Posterior cingulate gyrus (tissue), 11 donors: Measurements from ENCODE around the gene GNAT2.

ENCODE experiments used
- DNase-seq, 10 donors: peaks; one replicate each; pipeline versions ENCODE4 v3.0.0 to v3.0.0-alpha.2; 2020 to 2021; ENCODE audit warnings: mixed read lengths in 3 of 10
- intact Hi-C: fragments of 100-400 bp; cut with DNase I; formaldehyde crosslinking; loops from one replicate; pipeline ENCODE4 v1.15.1; 2023

The GNAT2 gene

GRCh38 chr1:109570414-109570813 is 49.0 kb downstream of the GNAT2 start:
- intact Hi-C loops = no loop called here
- DNase-seq = no peak

DNA sequence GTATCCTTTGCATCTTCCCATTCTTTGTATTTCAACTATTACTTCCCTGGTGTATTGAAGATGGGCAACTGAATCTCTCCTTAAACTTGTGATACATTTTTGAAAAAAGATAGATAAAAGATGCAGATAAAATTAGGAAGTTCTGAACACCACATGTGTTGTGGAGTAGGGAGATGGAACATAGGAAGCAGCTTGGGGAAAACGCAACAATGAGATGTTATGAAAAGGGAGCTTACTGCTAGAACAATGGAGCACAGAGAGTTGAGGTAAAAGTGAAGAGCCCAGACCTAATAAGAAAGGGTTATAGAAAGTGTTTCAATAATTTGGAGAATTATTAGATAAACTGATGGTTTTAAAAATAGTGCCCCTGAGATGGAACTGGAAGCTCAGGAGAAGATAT is 50.1 kb downstream of the GNAT2 start:
- DNase-seq = no peak
- intact Hi-C loops = no loop called here

DNA sequence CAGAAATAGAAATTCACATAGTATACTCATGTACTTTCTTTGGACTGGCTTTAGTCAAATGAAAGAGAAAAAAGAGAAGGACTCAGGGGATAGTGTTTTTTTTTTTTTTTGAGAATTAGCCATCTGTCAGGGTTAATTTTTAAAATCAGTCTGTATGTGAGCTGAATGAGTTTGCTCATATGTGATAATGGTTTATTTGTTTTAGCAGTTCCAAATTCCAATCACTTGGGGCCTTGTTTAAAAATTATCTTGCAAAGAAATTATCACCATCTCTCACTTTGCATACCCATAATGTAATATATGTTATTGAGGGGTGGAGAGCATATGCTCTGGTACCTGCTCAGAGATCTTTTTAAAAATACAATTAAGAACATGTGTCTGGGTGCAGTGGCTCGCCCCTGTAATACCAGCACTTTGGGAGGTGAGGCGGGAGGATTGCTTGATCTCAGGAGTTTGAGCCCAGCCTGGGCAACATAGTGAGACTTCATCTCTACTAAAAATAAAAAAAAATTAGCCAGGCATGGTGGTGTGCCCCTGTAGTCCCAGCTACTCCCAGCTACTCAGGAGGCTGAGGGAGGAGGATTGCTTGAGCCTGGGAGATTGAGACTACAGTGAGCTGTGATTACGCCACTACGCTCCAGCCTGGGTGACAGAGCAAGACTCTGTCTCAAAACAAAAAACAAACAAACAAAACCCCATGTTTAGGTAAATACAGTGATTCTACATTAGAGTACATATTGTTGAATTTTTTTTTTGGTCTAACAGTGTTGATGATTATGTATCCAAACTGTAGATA is 51.3 kb downstream of the GNAT2 start:
- DNase-seq = no peak
- intact Hi-C loops = no loop called here

- DNase-seq = no peak
- intact Hi-C loops = no loop called here
These were observed 52.4 kb downstream of the GNAT2 start for GRCh38 chr1:109566982-109567381.

- intact Hi-C loops = no loop called here
- no peak for DNase-seq
These were observed 54.2 kb downstream of the GNAT2 start for GRCh38 chr1:109565241-109565640.

DNA sequence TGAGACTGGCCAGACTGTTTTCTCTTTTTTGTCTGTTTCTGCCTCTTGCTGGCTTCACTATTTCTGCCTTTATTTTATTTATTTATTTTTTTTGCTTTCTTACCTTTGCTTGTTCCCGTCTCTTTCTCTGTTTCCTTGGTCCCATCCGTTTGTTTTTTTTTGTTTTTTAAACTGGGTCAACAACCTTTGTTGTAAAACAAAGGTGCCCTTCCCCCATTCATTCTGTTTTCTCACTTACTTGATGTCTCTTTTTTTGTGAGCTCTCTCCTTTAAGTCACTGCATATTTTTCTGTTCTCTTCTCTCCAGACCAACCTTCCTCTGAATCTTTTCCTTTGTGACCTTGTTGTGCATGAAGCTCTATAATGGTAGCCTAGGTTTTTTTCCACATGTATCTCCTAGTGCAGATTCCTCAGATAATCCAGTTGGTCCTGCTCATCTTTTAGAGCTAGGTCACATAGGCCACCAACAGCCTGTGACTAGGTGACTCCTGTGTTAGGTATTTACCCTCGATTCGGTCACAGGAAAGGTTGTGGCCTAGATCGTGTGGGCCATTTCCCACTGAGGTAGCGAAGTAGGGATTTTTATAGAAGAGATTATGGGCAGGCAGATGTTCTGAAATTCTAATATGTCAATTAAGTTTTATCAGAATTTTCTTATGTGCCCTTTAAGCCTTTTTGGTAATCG is 55.1 kb downstream of the GNAT2 start:
- intact Hi-C loops = no loop called here
- no peak for DNase-seq

GRCh38 chr1:109559995-109560394 is 59.4 kb downstream of the GNAT2 start:
- DNase-seq = no peak
- intact Hi-C loops = no loop called here

GRCh38 chr1:109557520-109557919 is 61.9 kb downstream of the GNAT2 start:
- intact Hi-C loops = no loop called here
- DNase-seq = no peak

- intact Hi-C loops = no loop called here
- no peak for DNase-seq
These were observed 62.9 kb downstream of the GNAT2 start for GRCh38 chr1:109556563-109556962.
